ENCODE measurements around the gene ASCC2. TPM values are rescaled to one million over a fixed set of nuclear protein-coding genes. Genes with fewer than 3 reads are reported as not detected.
"Not testable (repeated sequence)": the region's sequence is repeated elsewhere in the genome, so short reads cannot be mapped to it uniquely, and the experiment has no call there.

The ASCC2 gene
- polyA plus RNA-seq (ENCODE audit: insufficient read length in 12 of 12), result 10 to 100 TPM in 11 of 12 donors, not detected in 1; 25.9 to 61.9 (median 32.4) TPM
- long read RNA-seq, donor 1, partial matches to known transcripts, result 0 of 8 reads
- long read RNA-seq, donor 1, other reads (novel, unspliced or antisense), result 0 of 8 reads
- long read RNA-seq, donor 2, partial matches to known transcripts, result 0 of 5 reads
- long read RNA-seq, donor 2, other reads (novel, unspliced or antisense), result 0 of 5 reads
- long read RNA-seq, donor 3, partial matches to known transcripts, result 0 of 1 reads
- long read RNA-seq, donor 3, other reads (novel, unspliced or antisense), result 0 of 1 reads
- long read RNA-seq, donor 4, partial matches to known transcripts, result 0 of 1 reads
- long read RNA-seq, donor 4, other reads (novel, unspliced or antisense), result 0 of 1 reads
- long read RNA-seq, donor 5, partial matches to known transcripts, result 0 of 7 reads
- long read RNA-seq, donor 5, other reads (novel, unspliced or antisense), result 0 of 7 reads
- long read RNA-seq, donor 6, partial matches to known transcripts, result 0 of 2 reads
- long read RNA-seq, donor 6, other reads (novel, unspliced or antisense), result 0 of 2 reads
- long read RNA-seq, donor 7, partial matches to known transcripts, result 0 of 3 reads
- long read RNA-seq, donor 7, other reads (novel, unspliced or antisense), result 0 of 3 reads
- long read RNA-seq, donor 8, transcript ASCC2-202 (21 exons, 2,823 nt), result major isoform, 6 of 18 reads
- long read RNA-seq, donor 8, partial matches to known transcripts, result 9 of 18 reads
- long read RNA-seq, donor 8, other reads (novel, unspliced or antisense), result 0 of 18 reads
- long read RNA-seq, donor 9, partial matches to known transcripts, result 0 of 1 reads
- long read RNA-seq, donor 9, other reads (novel, unspliced or antisense), result 0 of 1 reads
- long read RNA-seq, donor 10, transcript ASCC2-201 (20 exons, 2,793 nt), result major isoform, 6 of 8 reads
- long read RNA-seq, donor 10, partial matches to known transcripts, result 0 of 8 reads
- long read RNA-seq, donor 10, other reads (novel, unspliced or antisense), result 0 of 8 reads
- long read RNA-seq, donor 11, partial matches to known transcripts, result 0 of 4 reads
- long read RNA-seq, donor 11, other reads (novel, unspliced or antisense), result 0 of 4 reads

- peak; percentile 98 for DNase-seq
These were observed at the start of gene ASCC2 for GRCh38 chr22:29837741-29838598. Gene ASCC2 (minus strand): TSS chr22:29838274. CDS start chr22:29832325, 5,949 bp downstream.

- no peak for DNase-seq
These were observed 49.3 kb upstream of the ASCC2 start for GRCh38 chr22:29887358-29887757.

GRCh38 chr22:29886596-29886995 lies 48.5 kb upstream of the ASCC2 start:
- DNase-seq, result no peak

- no peak for DNase-seq
These were observed 47.5 kb upstream of the ASCC2 start for GRCh38 chr22:29885610-29886009.

- DNase-seq, result no peak
These were observed 45.7 kb upstream of the ASCC2 start for GRCh38 chr22:29883775-29884097.

GRCh38 chr22:29883045-29883774 lies 45.1 kb upstream of the ASCC2 start, which contains the start of gene MTMR3:
Gene MTMR3 (plus strand): TSS chr22:29883174. CDS start chr22:29971060, 87,886 bp downstream.
- peak; percentile 89 for DNase-seq

- DNase-seq, result no peak
These were observed 44.6 kb upstream of the ASCC2 start for GRCh38 chr22:29882716-29883044.

- no peak for DNase-seq
These were observed 41.7 kb upstream of the ASCC2 start for GRCh38 chr22:29879753-29880152.

- DNase-seq, result no peak
These were observed 39.5 kb upstream of the ASCC2 start for GRCh38 chr22:29877620-29878019.

GRCh38 chr22:29873943-29874342 lies 35.9 kb upstream of the ASCC2 start:
- DNase-seq, result no peak

- DNase-seq, result no peak
These were observed 34.9 kb upstream of the ASCC2 start for GRCh38 chr22:29872989-29873388.

- no peak for DNase-seq
These were observed 34.2 kb upstream of the ASCC2 start for GRCh38 chr22:29872144-29872893.

- DNase-seq, result no peak
These were observed 33.6 kb upstream of the ASCC2 start for GRCh38 chr22:29871684-29872083.

- DNase-seq, result no peak
These were observed 32.5 kb upstream of the ASCC2 start for GRCh38 chr22:29870574-29870973.

GRCh38 chr22:29867851-29868250 lies 29.8 kb upstream of the ASCC2 start:
- DNase-seq, result no peak

GRCh38 chr22:29867260-29867659 lies 29.2 kb upstream of the ASCC2 start:
- DNase-seq, result no peak

GRCh38 chr22:29865572-29865971 lies 27.5 kb upstream of the ASCC2 start:
- DNase-seq, result not testable (repeated sequence)

GRCh38 chr22:29861672-29862297 lies 23.7 kb upstream of the ASCC2 start:
- DNase-seq, result no peak

- DNase-seq, result no peak
These were observed 22.1 kb upstream of the ASCC2 start for GRCh38 chr22:29860006-29860766.

All from muscle of arm (tissue), 14 donors.